ENCODE measurements around the gene TAS1R1. TPM values are rescaled to one million over a fixed set of nuclear protein-coding genes. Genes with fewer than 3 reads are reported as not detected.

The TAS1R1 gene
- total and polyA plus RNA-seq, 10 of the 15 experiments (the other 5 are each of a cell fraction or from before 2014, with no cell fraction given), result 0.03 to 0.06 (median 0.04) TPM; not detected in 7

- TF ChIP-seq CEBPB (IDR thresholded peaks at IDR 0.05; ENCODE audit: borderline replicate concordance in 1 of 2, low read depth in 2 of 2, low read length in 2 of 2), result no peak
- no peak for TF ChIP-seq ELK1 (IDR thresholded peaks at IDR 0.05; ENCODE audit: low read depth, low read length)
- TF ChIP-seq, protein P1, sequence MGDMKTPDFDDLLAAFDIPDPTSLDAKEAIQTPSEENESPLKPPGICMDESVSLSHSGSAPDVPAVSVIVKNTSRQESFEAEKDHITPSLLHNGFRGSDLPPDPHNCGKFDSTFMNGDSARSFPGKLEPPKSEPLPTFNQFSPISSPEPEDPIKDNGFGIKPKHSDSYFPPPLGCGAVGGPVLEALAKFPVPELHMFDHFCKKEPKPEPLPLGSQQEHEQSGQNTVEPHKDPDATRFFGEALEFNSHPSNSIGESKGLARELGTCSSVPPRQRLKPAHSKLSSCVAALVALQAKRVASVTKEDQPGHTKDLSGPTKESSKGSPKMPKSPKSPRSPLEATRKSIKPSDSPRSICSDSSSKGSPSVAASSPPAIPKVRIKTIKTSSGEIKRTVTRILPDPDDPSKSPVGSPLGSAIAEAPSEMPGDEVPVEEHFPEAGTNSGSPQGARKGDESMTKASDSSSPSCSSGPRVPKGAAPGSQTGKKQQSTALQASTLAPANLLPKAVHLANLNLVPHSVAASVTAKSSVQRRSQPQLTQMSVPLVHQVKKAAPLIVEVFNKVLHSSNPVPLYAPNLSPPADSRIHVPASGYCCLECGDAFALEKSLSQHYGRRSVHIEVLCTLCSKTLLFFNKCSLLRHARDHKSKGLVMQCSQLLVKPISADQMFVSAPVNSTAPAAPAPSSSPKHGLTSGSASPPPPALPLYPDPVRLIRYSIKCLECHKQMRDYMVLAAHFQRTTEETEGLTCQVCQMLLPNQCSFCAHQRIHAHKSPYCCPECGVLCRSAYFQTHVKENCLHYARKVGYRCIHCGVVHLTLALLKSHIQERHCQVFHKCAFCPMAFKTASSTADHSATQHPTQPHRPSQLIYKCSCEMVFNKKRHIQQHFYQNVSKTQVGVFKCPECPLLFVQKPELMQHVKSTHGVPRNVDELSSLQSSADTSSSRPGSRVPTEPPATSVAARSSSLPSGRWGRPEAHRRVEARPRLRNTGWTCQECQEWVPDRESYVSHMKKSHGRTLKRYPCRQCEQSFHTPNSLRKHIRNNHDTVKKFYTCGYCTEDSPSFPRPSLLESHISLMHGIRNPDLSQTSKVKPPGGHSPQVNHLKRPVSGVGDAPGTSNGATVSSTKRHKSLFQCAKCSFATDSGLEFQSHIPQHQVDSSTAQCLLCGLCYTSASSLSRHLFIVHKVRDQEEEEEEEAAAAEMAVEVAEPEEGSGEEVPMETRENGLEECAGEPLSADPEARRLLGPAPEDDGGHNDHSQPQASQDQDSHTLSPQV (IDR thresholded peaks at IDR 0.05), result no peak
- no peak for TF ChIP-seq MLLT1 (IDR thresholded peaks at IDR 0.05)
- TF ChIP-seq MAX (IDR thresholded peaks at IDR 0.05; ENCODE audit: low read depth, low read length), result no peak
- no peak for TF ChIP-seq SIN3A (IDR thresholded peaks at IDR 0.05; ENCODE audit: low read depth, low read length)
- TF ChIP-seq TBL1XR1 (IDR thresholded peaks at IDR 0.05; ENCODE audit: low read depth, low read length), result no peak
- TF ChIP-seq TCF3 (IDR thresholded peaks at IDR 0.05; ENCODE audit: borderline replicate concordance, insufficient read depth, low read depth, low read length), result no peak
- no peak for TF ChIP-seq MEF2B (IDR thresholded peaks at IDR 0.05; ENCODE audit: partially characterized antibody, poor library complexity, severe bottlenecking)
- no peak for TF ChIP-seq RUNX3 (IDR thresholded peaks at IDR 0.05; ENCODE audit: low read length)
- no peak for TF ChIP-seq TCF12 (IDR thresholded peaks at IDR 0.05; ENCODE audit: low read depth, low read length)
Measured at GRCh38 chr1:6591644-6592043, 36.5 kb downstream of the TAS1R1 start (continued).

Data from GM12878 (cell line).